OCI-LY3 (cell line): ENCODE results near the gene IGSF5.

ENCODE experiments used
- EZH2phosphoT487 ChIP-seq: fragments of 200-600 bp; shearing (Covaris generic); IDR thresholded peaks from 2 replicates; pipeline ENCODE4 v1.6.1; 2018; ENCODE audit warnings: antibody characterized with exemption, mixed run types, low read depth
- TF ChIP-seq, protein P1 (sequence below): fragments of 200-600, 300-600 bp; sonication (generic); IDR thresholded peaks from 2 replicates; pipeline ENCODE4 v1.5.1; 2014; ENCODE audit warnings: antibody characterized with exemption, low read length, low read depth

DNA sequence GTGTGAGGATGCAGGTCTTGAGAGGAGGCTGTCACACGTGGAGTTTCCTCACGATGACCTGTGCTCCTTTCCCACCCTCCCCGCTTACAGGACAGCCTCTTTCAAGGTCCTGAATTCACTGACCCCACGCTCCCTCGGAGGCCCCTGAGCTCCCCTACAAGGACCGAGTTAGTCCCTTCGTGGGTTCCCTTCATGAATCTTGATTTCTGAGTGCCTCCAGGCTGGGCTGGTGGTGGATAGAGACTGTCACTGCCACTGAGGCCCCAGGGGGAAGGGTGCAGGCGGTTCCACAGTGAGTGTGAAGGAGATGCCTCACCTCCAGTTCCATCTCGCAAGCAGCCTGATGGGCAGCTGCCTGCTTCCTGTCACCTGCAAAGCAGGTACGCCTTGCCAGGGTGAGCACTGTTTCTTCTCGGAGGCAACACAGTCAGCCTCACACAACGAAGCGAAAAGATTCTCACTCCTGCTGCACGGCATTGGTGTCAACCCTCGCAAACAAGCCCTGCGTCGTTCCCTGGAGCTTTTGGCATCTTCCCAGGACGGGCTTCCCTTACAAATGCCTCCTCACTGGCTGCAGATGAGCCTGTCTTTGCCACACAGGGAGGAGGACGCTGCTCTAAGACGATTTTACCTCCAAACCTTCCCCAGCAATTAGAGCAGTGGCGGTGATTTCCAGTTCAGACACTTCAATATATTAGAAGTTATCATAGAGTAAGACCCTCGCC is 95.6 kb downstream of the IGSF5 start:
- TF ChIP-seq, protein P1, sequence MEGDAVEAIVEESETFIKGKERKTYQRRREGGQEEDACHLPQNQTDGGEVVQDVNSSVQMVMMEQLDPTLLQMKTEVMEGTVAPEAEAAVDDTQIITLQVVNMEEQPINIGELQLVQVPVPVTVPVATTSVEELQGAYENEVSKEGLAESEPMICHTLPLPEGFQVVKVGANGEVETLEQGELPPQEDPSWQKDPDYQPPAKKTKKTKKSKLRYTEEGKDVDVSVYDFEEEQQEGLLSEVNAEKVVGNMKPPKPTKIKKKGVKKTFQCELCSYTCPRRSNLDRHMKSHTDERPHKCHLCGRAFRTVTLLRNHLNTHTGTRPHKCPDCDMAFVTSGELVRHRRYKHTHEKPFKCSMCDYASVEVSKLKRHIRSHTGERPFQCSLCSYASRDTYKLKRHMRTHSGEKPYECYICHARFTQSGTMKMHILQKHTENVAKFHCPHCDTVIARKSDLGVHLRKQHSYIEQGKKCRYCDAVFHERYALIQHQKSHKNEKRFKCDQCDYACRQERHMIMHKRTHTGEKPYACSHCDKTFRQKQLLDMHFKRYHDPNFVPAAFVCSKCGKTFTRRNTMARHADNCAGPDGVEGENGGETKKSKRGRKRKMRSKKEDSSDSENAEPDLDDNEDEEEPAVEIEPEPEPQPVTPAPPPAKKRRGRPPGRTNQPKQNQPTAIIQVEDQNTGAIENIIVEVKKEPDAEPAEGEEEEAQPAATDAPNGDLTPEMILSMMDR = no peak
- TF ChIP-seq EZH2phosphoT487 = no peak
